ENCODE data around the gene PLCL1. TPM values are rescaled to one million over a fixed set of nuclear protein-coding genes. Genes with fewer than 3 reads are reported as not detected.

The PLCL1 gene
- total RNA-seq, 6 donors from 2014 or later, result 5.3 to 17.0 (median 8.1) TPM

DNA sequence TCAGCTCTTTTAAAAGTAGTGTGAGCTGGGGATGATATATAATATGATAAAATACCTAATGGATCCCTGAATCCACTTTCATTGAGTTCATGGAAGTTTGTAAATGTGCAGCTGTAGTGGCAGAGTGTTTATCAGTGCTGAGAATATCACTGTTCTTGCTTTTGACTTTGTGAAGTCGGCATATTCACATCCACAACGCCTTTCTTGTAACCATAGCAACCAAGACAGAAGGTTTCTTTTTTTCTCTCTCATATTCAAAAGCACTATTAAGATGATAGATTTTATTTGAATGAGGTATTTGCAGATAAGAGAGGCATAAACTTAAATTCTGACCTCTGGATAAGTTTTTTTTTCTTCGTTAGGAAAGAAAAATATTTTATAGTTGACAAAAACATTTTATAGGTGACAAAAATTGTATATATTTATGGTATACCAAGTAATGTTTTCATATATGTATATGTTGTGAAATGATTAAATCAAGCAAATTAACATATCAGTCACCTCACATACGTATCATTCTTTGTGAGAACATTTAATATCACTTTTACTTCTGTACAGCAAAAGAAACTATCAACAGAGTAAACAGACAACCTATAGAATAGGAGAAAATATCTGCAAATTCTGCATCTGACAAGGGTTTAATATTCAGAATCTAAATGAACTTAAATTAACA, 130.0 kb downstream of the PLCL1 start:
- no peaks in the 10 kb centered on the region for H3K27me3 ChIP-seq
- no peaks in the 10 kb centered on the region for H3K9me3 ChIP-seq
- ATAC-seq (ENCODE audit: low FRiP score in 2 of 2) (no peak), DNase-seq (no peak)
- H3K27ac ChIP-seq, result no peak overlapping the region
- peaks cover 0 to 7% (median 0%) of the 10 kb centered on the region in 4 donors for H3K4me1 ChIP-seq
- 65 to 66% methylated on average over 4 of the region's 4 CpGs for WGBS, 2 donors
- H3K36me3 ChIP-seq, result no peaks in the 10 kb centered on the region
- no peak overlapping the region for H3K4me3 ChIP-seq
- no peak for TF ChIP-seq POLR2A (IDR thresholded peaks at IDR 0.05)
- TF ChIP-seq POLR2AphosphoS5 (IDR thresholded peaks at IDR 0.05), result no peak
- TF ChIP-seq CTCF (IDR thresholded peaks at IDR 0.05), result no peak
- no peak for TF ChIP-seq EP300 (IDR thresholded peaks at IDR 0.05)

GRCh38 chr2:197934934-197935289, 130.5 kb downstream of the PLCL1 start:
- Histone ChIP-seq H3K9me3 (no peaks in the 10 kb centered on the region), H3K27ac (no peak overlapping the region), H3K4me1 (peaks cover 0 to 7% (median 0%) of the 10 kb centered on the region in 4 donors), H3K36me3 (no peaks in the 10 kb centered on the region), H3K27me3 (no peaks in the 10 kb centered on the region), H3K4me3 (no peak overlapping the region)
- ATAC-seq (ENCODE audit: low FRiP score in 2 of 2) (no peak), DNase-seq (no peak)
- 79 to 84% methylated on average over 4 of the region's 4 CpGs for WGBS, 2 donors
- no peak for TF ChIP-seq POLR2AphosphoS5 (IDR thresholded peaks at IDR 0.05)
- no peak for TF ChIP-seq CTCF (IDR thresholded peaks at IDR 0.05)
- no peak for TF ChIP-seq POLR2A (IDR thresholded peaks at IDR 0.05)
- no peak for TF ChIP-seq EP300 (IDR thresholded peaks at IDR 0.05)

DNA sequence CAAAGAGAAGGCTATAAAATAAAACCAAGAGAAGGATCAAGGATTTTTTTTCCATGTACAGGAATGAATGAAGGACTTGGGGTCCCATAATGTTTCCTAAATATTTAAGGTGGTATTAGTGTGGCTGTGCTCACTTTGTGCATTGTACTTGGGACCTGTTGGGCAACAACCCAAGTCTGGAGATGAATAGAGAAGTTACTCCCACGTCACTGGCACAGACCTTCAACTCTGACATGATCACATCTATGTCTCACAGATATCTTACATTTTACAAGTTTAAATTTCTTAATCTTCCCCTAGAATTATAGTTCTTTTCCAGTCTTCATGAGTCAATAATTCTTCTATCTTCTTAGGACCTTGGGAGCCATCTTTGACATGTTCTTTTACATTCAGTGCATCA, 133.4 kb downstream of the PLCL1 start:
- Histone ChIP-seq H3K4me3 (no peak overlapping the region), H3K36me3 (no peaks in the 10 kb centered on the region), H3K4me1 (peaks cover 0 to 7% (median 2%) of the 10 kb centered on the region in 4 donors), H3K27me3 (no peaks in the 10 kb centered on the region), H3K27ac (no peak overlapping the region), H3K9me3 (no peaks in the 10 kb centered on the region)
- DNase-seq (peak in 1 of 2 donors; percentile 21), ATAC-seq (ENCODE audit: low FRiP score in 2 of 2) (peak in 1 of 2 donors; percentile 39)
- 81 to 83% methylated on average over 1 of the region's 1 CpG for WGBS, 2 donors
- TF ChIP-seq POLR2A (IDR thresholded peaks at IDR 0.05) (no peak), EP300 (IDR thresholded peaks at IDR 0.05) (no peak), POLR2AphosphoS5 (IDR thresholded peaks at IDR 0.05) (no peak), CTCF (IDR thresholded peaks at IDR 0.05) (no peak)

- Histone ChIP-seq H3K27ac (no peak overlapping the region), H3K36me3 (no peaks in the 10 kb centered on the region), H3K4me1 (peaks cover 0 to 7% (median 2%) of the 10 kb centered on the region in 4 donors), H3K9me3 (no peaks in the 10 kb centered on the region), H3K27me3 (no peaks in the 10 kb centered on the region), H3K4me3 (no peak overlapping the region)
- no peak for ATAC-seq (ENCODE audit: low FRiP score in 2 of 2)
- DNase-seq, result no peak
- TF ChIP-seq POLR2A (IDR thresholded peaks at IDR 0.05) (no peak), EP300 (IDR thresholded peaks at IDR 0.05) (no peak), POLR2AphosphoS5 (IDR thresholded peaks at IDR 0.05) (no peak), CTCF (IDR thresholded peaks at IDR 0.05) (no peak)
- WGBS, 2 donors, result 80 to 87% methylated on average over 1 of the region's 1 CpG
Measured at GRCh38 chr2:197938555-197938954, 134.2 kb downstream of the PLCL1 start.

DNA sequence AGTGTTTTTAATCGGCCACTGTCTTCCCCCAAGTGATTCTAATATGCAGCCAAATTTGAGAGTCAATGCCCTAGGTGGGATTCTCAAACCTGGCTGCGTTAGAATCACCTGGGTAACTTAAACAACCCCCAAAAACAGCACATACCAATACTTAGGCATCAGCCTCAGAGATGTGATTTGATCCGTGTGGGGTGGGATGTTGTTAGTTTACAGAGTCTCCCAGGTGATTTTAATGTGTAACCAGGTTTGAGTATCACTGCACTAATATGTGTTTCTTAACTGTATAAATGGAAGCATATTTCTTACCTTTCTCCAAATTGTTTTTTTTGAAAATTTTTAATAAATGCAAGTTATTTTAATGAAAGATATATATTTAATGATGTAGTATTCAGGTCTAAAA, 135.4 kb downstream of the PLCL1 start:
- no peak for ATAC-seq (ENCODE audit: low FRiP score in 2 of 2)
- no peaks in the 10 kb centered on the region for H3K9me3 ChIP-seq
- no peak overlapping the region for H3K4me3 ChIP-seq
- no peaks in the 10 kb centered on the region for H3K27me3 ChIP-seq
- H3K36me3 ChIP-seq, result no peaks in the 10 kb centered on the region
- no peak for DNase-seq
- TF ChIP-seq POLR2AphosphoS5 (IDR thresholded peaks at IDR 0.05) (no peak), CTCF (IDR thresholded peaks at IDR 0.05) (no peak), EP300 (IDR thresholded peaks at IDR 0.05) (no peak), POLR2A (IDR thresholded peaks at IDR 0.05) (no peak)
- H3K4me1 ChIP-seq, result peaks cover 0 to 5% (median 0%) of the 10 kb centered on the region in 4 donors
- WGBS, 2 donors, result 87 to 91% methylated on average over 3 of the region's 3 CpGs
- H3K27ac ChIP-seq, result no peak overlapping the region
